Psoas muscle (tissue), 8 donors: ENCODE measurements around the gene GPC6. TPM values are rescaled to one million over a fixed set of nuclear protein-coding genes. Genes with fewer than 3 reads are reported as not detected.

Experiments
- ATAC-seq, 4 donors: fragments of 200-7000 bp; cut with Tn5 transposase; one replicate each; pipeline ENCODE4 v1.9.1; 2020; ENCODE audit warnings: moderate library complexity in 3 of 4, mild to moderate bottlenecking in 2 of 4
- DNase-seq, 2 donors: peaks; one replicate each; pipeline ENCODE4 v3.0.0-alpha.2; 2020
- H3K27ac ChIP-seq: fragments of 200-600 bp; one replicate; pipeline ENCODE4 v1.8.0; 2022
- H3K27me3 ChIP-seq, 3 donors: fragments of 200-600 bp in 1 of 3; one replicate each; pipeline versions ENCODE4 v1.6.1 to v1.8.0; 2013 to 2022; ENCODE audit warnings: low read length in 2 of 3, mild to moderate bottlenecking in 2 of 3, moderate library complexity in 1 of 3; ENCODE audit not compliant: insufficient read depth in 3 of 3
- H3K36me3 ChIP-seq, 2 donors: fragments of 200-600 bp in 1 of 2; one replicate each; pipeline versions ENCODE4 v1.6.1 to v1.8.0; 2013 to 2022; ENCODE audit warnings: low read depth in 1 of 2, mild to moderate bottlenecking in 1 of 2, moderate library complexity in 1 of 2; ENCODE audit not compliant: insufficient read depth in 1 of 2
- H3K4me1 ChIP-seq: fragments of 200-600 bp; one replicate; pipeline ENCODE4 v1.8.0; 2022
- H3K4me3 ChIP-seq: fragments of 200-600 bp; one replicate; pipeline ENCODE4 v1.8.0; 2022; ENCODE audit warnings: mild to moderate bottlenecking
- H3K9me3 ChIP-seq: fragments of 200-600 bp; one replicate; pipeline ENCODE4 v1.8.0; 2022
- whole genome bisulfite sequencing, 3 donors: extraction: QIAGEN DNeasy Blood & Tissue Kit; methylation state at CpG; one replicate each; pipeline versions ENCODE4 v1.1.6 to v1.1.7; 2013; 5-methylcytosine and 5-hydroxymethylcytosine counted together
- intact Hi-C, 2 donors: fragments of 100-400 bp; cut with DNase I; formaldehyde crosslinking; loops; one replicate each; pipeline versions ENCODE4 v1.11.0 to v1.14.2; 2022
- polyA plus RNA-seq, 3 donors: library from polyadenylated mRNA; stranded (reverse); fragments of 200-250 nt; gene quantifications; one replicate each; pipeline ENCODE4 v1.2.3, GENCODE V29; 2013
- total RNA-seq, 4 donors: library from RNA; stranded (reverse); fragmentation: NEBNext Ultra II Directional in 2 of 4; extraction: Animal tissue kit (Norgen Biotek cat#: 25700) in 2 of 4; gene quantifications; one replicate each; pipeline versions ENCODE4 v1.2.1 to v1.2.4, GENCODE V29; 2021 to 2023
- TF ChIP-seq, protein P1 (sequence below): fragments of 200-600 bp; IDR thresholded peaks from one replicate; pipeline ENCODE4 v1.8.0; 2022; ENCODE audit warnings: antibody characterized with exemption
- donor health status: healthy with polysubstance abuse.
- donor health status: DM: no; HTN: no; CAD: no; lungs with moderate emphysema.
- donor health status: Bipolar disorder and iron deficiency.
- donor health status: healthy.
- donor health status: DM: yes; HTN: yes; CAD: no.
- donor health status: DM: no; HTN: no; CAD: no.
- donor health status: DM: no; HTN: no; CAD: no.
- donor health status: DM: yes; HTN: yes; CAD: no.

Gene GPC6
- total and polyA plus RNA-seq, 7 donors, result 0.07 to 3.7 (median 0.57) TPM

DNA sequence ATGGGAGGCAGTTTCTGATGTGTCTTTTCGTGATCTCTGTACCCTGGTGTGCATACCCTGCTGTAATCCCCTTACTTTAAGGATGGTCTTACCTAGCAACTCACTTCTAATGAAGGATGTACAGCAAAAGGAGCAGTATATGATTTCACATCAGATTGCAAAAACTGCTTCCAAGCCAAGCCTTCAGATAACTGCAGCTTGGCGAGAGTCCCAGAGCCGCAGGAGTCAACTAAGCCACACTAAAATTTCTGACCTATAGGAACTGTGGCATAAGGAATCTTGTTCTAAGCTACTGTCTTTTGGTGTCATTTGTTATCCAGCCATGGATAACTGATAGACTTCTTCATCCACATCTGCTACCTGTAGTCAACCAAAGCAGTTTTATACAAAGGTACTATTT lies 496.7 kb downstream of the GPC6 start:
- DNase-seq (no peak), ATAC-seq (no peak)
- H3K9me3 ChIP-seq, result peaks cover 7% of the 10 kb centered on the region
- WGBS, 3 donors, result 71 to 84% (median 77%) methylated on average over 3 of the region's 3 CpGs
- no peak overlapping the region for H3K4me3 ChIP-seq
- H3K4me1 ChIP-seq, result no peaks in the 10 kb centered on the region
- H3K36me3 ChIP-seq, result no peaks in the 10 kb centered on the region
- intact Hi-C loops, result no loop called here
- peaks cover 0 to 2% (median 0%) of the 10 kb centered on the region in 3 donors for H3K27me3 ChIP-seq
- H3K27ac ChIP-seq, result no peak overlapping the region
- TF ChIP-seq, protein P1, sequence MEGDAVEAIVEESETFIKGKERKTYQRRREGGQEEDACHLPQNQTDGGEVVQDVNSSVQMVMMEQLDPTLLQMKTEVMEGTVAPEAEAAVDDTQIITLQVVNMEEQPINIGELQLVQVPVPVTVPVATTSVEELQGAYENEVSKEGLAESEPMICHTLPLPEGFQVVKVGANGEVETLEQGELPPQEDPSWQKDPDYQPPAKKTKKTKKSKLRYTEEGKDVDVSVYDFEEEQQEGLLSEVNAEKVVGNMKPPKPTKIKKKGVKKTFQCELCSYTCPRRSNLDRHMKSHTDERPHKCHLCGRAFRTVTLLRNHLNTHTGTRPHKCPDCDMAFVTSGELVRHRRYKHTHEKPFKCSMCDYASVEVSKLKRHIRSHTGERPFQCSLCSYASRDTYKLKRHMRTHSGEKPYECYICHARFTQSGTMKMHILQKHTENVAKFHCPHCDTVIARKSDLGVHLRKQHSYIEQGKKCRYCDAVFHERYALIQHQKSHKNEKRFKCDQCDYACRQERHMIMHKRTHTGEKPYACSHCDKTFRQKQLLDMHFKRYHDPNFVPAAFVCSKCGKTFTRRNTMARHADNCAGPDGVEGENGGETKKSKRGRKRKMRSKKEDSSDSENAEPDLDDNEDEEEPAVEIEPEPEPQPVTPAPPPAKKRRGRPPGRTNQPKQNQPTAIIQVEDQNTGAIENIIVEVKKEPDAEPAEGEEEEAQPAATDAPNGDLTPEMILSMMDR, result no peak

DNA sequence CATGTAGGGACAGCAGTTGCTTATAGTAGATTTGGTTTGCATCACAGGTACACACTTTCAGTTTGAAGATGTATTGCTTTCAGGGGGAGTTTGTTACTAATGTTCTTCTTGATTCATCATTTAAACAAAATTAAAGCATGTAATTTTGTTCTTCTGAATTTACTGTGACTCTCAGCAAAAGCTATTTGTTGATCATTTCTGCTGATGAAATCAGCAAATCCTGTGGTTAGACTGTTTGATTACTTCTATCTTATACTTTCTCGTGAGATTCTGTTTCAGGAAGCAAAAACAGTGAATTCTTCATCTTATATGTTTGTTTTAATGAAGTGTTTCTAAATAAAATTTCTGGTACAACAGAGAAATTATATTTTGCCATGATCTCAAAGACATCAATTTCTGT lies 497.6 kb downstream of the GPC6 start:
- TF ChIP-seq, protein P1, result no peak
- WGBS, 3 donors, result 85 to 98% (median 92%) methylated on average over 1 of the region's 1 CpG
- no peak for DNase-seq
- Histone ChIP-seq H3K27ac (no peak overlapping the region), H3K27me3 (peaks cover 0 to 2% (median 0%) of the 10 kb centered on the region in 3 donors), H3K36me3 (no peaks in the 10 kb centered on the region), H3K9me3 (no peaks in the 10 kb centered on the region), H3K4me3 (no peak overlapping the region), H3K4me1 (no peaks in the 10 kb centered on the region)
- no peak for ATAC-seq
- intact Hi-C loops, result no loop called here

DNA sequence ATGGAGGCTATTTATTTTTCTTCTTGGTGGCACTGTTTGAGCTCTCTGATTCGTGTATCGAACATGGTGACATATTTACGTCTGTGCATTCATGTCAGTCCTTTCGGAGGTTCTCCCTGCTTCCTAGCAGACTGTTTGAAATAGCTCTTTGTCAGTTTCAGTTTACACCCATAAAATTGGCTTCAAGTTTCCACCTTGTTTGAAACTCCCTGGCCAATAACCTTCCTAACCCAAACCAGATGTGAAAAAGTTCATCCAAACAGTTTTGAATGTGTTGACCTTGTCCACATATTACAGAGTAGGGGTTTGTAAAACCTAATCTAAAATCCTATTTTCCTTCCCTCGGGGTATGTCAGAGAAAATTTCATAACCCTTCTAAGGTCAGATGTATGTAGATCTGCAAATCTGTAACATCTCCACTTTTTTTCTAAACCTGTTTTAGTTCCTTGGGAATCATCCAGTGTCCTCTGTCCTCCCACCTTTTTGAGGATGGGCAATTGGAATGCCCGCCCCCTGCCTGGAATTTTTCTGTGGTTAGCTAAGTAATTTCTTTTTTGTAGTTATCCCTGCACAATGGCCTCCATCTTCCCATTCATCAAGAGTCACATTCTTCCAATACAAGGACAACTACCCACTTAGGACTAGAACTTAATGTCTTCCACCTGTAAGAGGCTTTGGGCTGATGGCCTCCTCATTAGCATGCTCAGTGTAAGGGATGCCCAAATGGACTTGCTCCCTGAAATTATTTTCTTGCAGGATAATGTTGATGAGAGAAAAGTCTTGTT lies 499.8 kb downstream of the GPC6 start:
- H3K4me1 ChIP-seq, result no peaks in the 10 kb centered on the region
- no peaks in the 10 kb centered on the region for H3K36me3 ChIP-seq
- ATAC-seq (no peak), DNase-seq (no peak)
- intact Hi-C loops, result loop anchor here in 1 of 2 donors (1.0 kb wide), 1 partner anchor 9 kb away; no protein-coding TSS in a partner anchor
- no peak overlapping the region for H3K4me3 ChIP-seq
- 44 to 54% (median 46%) methylated on average over 6 of the region's 6 CpGs for WGBS, 3 donors
- H3K27me3 ChIP-seq, result peaks cover 0 to 2% (median 0%) of the 10 kb centered on the region in 3 donors
- H3K27ac ChIP-seq, result no peak overlapping the region
- H3K9me3 ChIP-seq, result no peaks in the 10 kb centered on the region
- TF ChIP-seq, protein P1, result no peak

DNA sequence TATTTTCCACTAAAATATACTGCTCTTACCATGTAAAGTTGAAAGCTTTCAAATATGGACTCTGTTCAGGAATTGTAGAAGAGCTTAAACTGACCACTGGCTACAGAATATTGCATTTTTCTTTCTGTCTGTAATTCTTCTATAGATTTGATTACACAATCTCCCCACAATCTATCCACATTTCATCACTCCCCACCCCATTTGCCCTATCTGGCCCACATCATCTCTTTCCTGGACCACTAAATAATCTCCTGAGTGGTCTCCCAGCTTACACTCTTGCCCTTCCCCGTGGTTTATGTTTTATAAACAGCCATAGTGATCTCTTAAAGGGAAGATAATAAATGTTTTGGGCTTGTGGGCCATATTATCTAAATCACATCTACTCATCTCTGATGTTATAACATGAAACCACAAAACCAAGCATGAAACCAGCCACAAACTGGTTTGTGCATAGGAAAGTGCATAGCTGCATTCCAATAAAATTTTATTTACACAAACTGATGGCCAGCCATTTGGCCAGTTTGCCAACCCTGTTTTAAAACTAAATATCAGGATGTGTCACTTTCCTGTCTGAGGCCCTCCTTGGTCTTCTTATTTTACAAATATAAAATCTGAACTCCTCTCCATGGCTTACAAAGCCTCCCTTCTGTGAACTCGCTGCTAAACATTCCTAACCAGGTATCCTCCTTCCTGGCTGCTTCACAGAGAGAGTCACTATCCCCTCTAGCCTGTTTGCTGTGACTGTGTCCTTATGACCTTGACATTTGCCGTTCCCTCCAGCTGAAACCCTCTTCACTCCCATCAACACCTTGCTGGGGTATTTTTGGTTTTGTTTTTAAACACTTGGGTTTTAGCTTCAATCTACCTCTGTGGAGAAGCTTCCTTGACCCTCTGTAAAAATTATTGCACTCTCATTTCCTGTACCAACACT lies 500.9 kb downstream of the GPC6 start:
- no peak overlapping the region for H3K4me3 ChIP-seq
- ATAC-seq, result no peak
- intact Hi-C loops, result no loop called here
- no peaks in the 10 kb centered on the region for H3K9me3 ChIP-seq
- TF ChIP-seq, protein P1, result no peak
- no peak for DNase-seq
- no peak overlapping the region for H3K27ac ChIP-seq
- H3K27me3 ChIP-seq, result peaks cover 0 to 2% (median 0%) of the 10 kb centered on the region in 3 donors
- H3K4me1 ChIP-seq, result no peaks in the 10 kb centered on the region
- H3K36me3 ChIP-seq, result no peaks in the 10 kb centered on the region
- 54 to 70% (median 65%) methylated on average over 3 of the region's 3 CpGs for WGBS, 3 donors
